ENCODE measurements around the gene ASTN2. TPM values are rescaled to one million over a fixed set of nuclear protein-coding genes. Genes with fewer than 3 reads are reported as not detected.

ASTN2 gene
- total and polyA plus RNA-seq, 3 donors from 2014 or later, result 55.7 to 157 (median 117) TPM

GRCh38 chr9:116979456-116979855, 435.4 kb downstream of the ASTN2 start:
- H3K4me1 ChIP-seq, result no peaks in the 10 kb centered on the region
- DNase-seq, result no peak
- H3K9me3 ChIP-seq, result no peaks in the 10 kb centered on the region
- intact Hi-C loops (cut with DNase I; ENCODE audit: low total_unique reads), result no loop called here
- H3K36me3 ChIP-seq (ENCODE audit: low read depth, missing control alignments), result no peaks in the 10 kb centered on the region
- H3K27ac ChIP-seq, result no peak overlapping the region
- no peak for TF ChIP-seq POLR2A (IDR thresholded peaks at IDR 0.05)
- TF ChIP-seq, protein P1, sequence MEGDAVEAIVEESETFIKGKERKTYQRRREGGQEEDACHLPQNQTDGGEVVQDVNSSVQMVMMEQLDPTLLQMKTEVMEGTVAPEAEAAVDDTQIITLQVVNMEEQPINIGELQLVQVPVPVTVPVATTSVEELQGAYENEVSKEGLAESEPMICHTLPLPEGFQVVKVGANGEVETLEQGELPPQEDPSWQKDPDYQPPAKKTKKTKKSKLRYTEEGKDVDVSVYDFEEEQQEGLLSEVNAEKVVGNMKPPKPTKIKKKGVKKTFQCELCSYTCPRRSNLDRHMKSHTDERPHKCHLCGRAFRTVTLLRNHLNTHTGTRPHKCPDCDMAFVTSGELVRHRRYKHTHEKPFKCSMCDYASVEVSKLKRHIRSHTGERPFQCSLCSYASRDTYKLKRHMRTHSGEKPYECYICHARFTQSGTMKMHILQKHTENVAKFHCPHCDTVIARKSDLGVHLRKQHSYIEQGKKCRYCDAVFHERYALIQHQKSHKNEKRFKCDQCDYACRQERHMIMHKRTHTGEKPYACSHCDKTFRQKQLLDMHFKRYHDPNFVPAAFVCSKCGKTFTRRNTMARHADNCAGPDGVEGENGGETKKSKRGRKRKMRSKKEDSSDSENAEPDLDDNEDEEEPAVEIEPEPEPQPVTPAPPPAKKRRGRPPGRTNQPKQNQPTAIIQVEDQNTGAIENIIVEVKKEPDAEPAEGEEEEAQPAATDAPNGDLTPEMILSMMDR (IDR thresholded peaks at IDR 0.05), result no peak
- WGBS, 2 donors, result 64 to 65% methylated on average over 2 of the region's 2 CpGs
- no peak overlapping the region for H3K4me3 ChIP-seq
- no peaks in the 10 kb centered on the region for H3K27me3 ChIP-seq

- DNase-seq, result no peak
- no peaks in the 10 kb centered on the region for H3K36me3 ChIP-seq (ENCODE audit: low read depth, missing control alignments)
- no peaks in the 10 kb centered on the region for H3K4me1 ChIP-seq
- H3K9me3 ChIP-seq, result no peaks in the 10 kb centered on the region
- H3K27ac ChIP-seq, result no peak overlapping the region
- intact Hi-C loops (cut with DNase I; ENCODE audit: low total_unique reads), result no loop called here
- TF ChIP-seq, protein P1 (IDR thresholded peaks at IDR 0.05), result no peak
- no peak for TF ChIP-seq POLR2A (IDR thresholded peaks at IDR 0.05)
- H3K4me3 ChIP-seq, result no peak overlapping the region
- no peaks in the 10 kb centered on the region for H3K27me3 ChIP-seq
- 83 to 94% methylated on average over 2 of the region's 2 CpGs for WGBS, 2 donors
Measured at GRCh38 chr9:116978155-116978554, 436.7 kb downstream of the ASTN2 start.

DNA sequence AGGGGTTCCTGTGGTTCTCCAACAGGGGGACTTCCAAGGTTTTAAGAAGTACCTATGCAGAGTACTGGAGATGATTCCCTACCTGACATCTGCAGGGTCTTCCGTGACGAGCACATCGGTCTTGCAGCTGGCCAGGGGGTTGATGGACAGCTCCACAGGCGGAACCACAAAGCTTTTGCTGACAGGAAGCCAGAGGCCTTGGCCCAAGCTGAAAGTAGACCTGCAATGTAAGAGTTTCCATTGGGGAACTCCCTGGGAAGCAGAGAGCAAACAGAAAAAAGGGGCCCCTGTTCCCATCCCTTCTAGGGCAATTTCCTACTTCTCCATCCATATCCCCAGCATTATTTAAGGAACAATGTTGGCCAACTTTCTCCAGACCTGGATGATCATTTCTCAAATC, 439.7 kb downstream of the ASTN2 start:
- Histone ChIP-seq H3K4me3 (no peak overlapping the region), H3K4me1 (no peaks in the 10 kb centered on the region), H3K27ac (no peak overlapping the region), H3K9me3 (no peaks in the 10 kb centered on the region), H3K27me3 (no peaks in the 10 kb centered on the region), H3K36me3 (ENCODE audit: low read depth, missing control alignments) (no peaks in the 10 kb centered on the region)
- TF ChIP-seq, protein P1 (IDR thresholded peaks at IDR 0.05), result no peak
- no peak for DNase-seq
- intact Hi-C loops (cut with DNase I; ENCODE audit: low total_unique reads), result no loop called here
- 83 to 86% methylated on average over 4 of the region's 4 CpGs for WGBS, 2 donors

GRCh38 chr9:116966199-116966598, 448.7 kb downstream of the ASTN2 start:
- Histone ChIP-seq H3K27me3 (no peaks in the 10 kb centered on the region), H3K4me1 (no peaks in the 10 kb centered on the region), H3K27ac (no peak overlapping the region), H3K36me3 (ENCODE audit: low read depth, missing control alignments) (no peaks in the 10 kb centered on the region), H3K4me3 (no peak overlapping the region), H3K9me3 (no peaks in the 10 kb centered on the region)
- TF ChIP-seq POLR2A (IDR thresholded peaks at IDR 0.05), result no peak
- TF ChIP-seq, protein P1 (IDR thresholded peaks at IDR 0.05), result no peak
- no peak for DNase-seq
- intact Hi-C loops (cut with DNase I; ENCODE audit: low total_unique reads), result no loop called here

GRCh38 chr9:116964258-116964657, 450.6 kb downstream of the ASTN2 start:
- 87 to 90% methylated on average over 11 of the region's 11 CpGs for WGBS, 2 donors
- no peak for DNase-seq
- H3K4me1 ChIP-seq, result no peaks in the 10 kb centered on the region

More at GRCh38 chr9:116964258-116964657, 450.6 kb downstream of the ASTN2 start:
- Histone ChIP-seq H3K27ac (no peak overlapping the region), H3K36me3 (ENCODE audit: low read depth, missing control alignments) (no peaks in the 10 kb centered on the region), H3K4me3 (no peak overlapping the region), H3K9me3 (no peaks in the 10 kb centered on the region), H3K27me3 (no peaks in the 10 kb centered on the region)
- intact Hi-C loops (cut with DNase I; ENCODE audit: low total_unique reads), result no loop called here
- TF ChIP-seq, protein P1 (IDR thresholded peaks at IDR 0.05), result no peak
- no peak for TF ChIP-seq POLR2A (IDR thresholded peaks at IDR 0.05)

All from testis (tissue), 3 donors.